Measurements from ENCODE around the gene CLCNKA. TPM values are rescaled to one million over a fixed set of nuclear protein-coding genes. Genes with fewer than 3 reads are reported as not detected.
"Not testable (repeated sequence)": the region's sequence is repeated elsewhere in the genome, so short reads cannot be mapped to it uniquely, and the experiment has no call there.

Gene CLCNKA
- total and polyA plus RNA-seq, 2 experiments from 2014 or later = 12.8 to 16.3 TPM

GRCh38 chr1:16061266-16061665, 39.4 kb downstream of the CLCNKA start:
- H3K27ac ChIP-seq = no peak overlapping the region
- TF ChIP-seq, protein P1, sequence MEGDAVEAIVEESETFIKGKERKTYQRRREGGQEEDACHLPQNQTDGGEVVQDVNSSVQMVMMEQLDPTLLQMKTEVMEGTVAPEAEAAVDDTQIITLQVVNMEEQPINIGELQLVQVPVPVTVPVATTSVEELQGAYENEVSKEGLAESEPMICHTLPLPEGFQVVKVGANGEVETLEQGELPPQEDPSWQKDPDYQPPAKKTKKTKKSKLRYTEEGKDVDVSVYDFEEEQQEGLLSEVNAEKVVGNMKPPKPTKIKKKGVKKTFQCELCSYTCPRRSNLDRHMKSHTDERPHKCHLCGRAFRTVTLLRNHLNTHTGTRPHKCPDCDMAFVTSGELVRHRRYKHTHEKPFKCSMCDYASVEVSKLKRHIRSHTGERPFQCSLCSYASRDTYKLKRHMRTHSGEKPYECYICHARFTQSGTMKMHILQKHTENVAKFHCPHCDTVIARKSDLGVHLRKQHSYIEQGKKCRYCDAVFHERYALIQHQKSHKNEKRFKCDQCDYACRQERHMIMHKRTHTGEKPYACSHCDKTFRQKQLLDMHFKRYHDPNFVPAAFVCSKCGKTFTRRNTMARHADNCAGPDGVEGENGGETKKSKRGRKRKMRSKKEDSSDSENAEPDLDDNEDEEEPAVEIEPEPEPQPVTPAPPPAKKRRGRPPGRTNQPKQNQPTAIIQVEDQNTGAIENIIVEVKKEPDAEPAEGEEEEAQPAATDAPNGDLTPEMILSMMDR (IDR thresholded peaks at IDR 0.05; ENCODE audit: low read depth, low read length) = no peak
- H3K27me3 ChIP-seq = no peaks in the 10 kb centered on the region

GRCh38 chr1:16061989-16062686, 40.3 kb downstream of the CLCNKA start:
- H3K9me3 ChIP-seq (ENCODE audit: low read depth); H3K4me3 ChIP-seq; DNase-seq (ENCODE audit: low read depth in 1 of 2, low spot score in 1 of 2); H3K27me3 ChIP-seq; H3K36me3 ChIP-seq; H3K27ac ChIP-seq; H3K4me1 ChIP-seq (ENCODE audit: low read depth): not testable (repeated sequence)

More at GRCh38 chr1:16061266-16061665, 39.4 kb downstream of the CLCNKA start:
- Histone ChIP-seq H3K4me3 (no peak overlapping the region), H3K4me1 (ENCODE audit: low read depth) (no peaks in the 10 kb centered on the region), H3K36me3 (no peaks in the 10 kb centered on the region), H3K9me3 (ENCODE audit: low read depth) (no peaks in the 10 kb centered on the region)
- DNase-seq (ENCODE audit: low read depth in 1 of 2, low spot score in 1 of 2) = no peak

DNA sequence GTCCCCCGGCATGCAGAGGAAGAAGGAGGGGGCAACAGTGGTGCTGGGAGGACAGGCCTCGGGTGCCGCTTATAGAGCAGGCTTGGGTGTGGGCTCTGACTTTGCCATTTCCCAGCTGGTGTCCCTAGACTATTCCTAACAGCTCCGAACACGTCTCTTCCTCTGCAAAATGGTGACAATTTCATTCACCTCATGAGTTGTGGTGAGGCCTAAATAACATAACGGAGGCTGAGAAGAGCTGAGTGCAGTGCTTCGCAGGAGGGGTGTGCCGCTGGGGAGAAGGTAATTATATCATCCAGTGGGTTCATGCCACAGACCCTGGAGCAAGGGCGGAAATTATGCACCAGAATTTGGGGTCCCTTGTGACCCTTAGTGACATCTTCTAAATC, 40.8 kb downstream of the CLCNKA start:
- H3K36me3 ChIP-seq; DNase-seq (ENCODE audit: low read depth in 1 of 2, low spot score in 1 of 2); H3K9me3 ChIP-seq (ENCODE audit: low read depth); H3K27ac ChIP-seq; H3K27me3 ChIP-seq; H3K4me3 ChIP-seq; H3K4me1 ChIP-seq (ENCODE audit: low read depth): not testable (repeated sequence)

DNA sequence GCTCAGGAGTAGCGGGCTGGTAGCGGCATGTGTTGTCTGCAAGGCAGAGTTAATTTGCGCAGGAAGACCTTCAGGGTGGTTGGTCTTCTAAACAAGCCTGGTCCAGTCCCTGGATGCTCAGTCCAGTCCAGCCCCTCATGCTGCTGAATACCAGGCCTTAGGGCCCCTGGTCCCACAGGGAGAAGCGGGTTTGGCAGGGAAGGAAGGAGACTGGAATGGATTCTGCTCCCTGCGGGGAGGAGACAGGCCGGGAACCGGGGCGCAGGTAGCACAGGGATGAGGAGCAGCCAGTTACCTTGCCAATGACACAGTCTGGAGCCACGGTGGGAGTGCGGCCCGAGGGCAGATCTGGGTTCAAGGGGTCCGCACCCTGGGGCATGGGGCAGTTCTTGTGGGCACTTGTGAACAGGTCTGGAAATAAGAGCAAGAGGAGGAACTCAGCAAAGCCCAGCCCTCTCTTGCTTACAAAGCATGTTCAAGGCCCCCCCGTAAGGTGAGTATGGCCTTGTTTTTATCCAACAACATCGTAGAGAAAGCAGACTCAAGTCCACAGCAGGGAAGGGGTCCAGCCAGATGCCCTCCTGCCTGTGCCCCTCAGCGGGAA, 41.5 kb downstream of the CLCNKA start:
- TF ChIP-seq, protein P1 (IDR thresholded peaks at IDR 0.05; ENCODE audit: low read depth, low read length) = no peak
- H3K9me3 ChIP-seq (ENCODE audit: low read depth) = no peaks in the 10 kb centered on the region
- no peaks in the 10 kb centered on the region for H3K27me3 ChIP-seq
- H3K27ac ChIP-seq = no peak overlapping the region
- no peak for DNase-seq (ENCODE audit: low read depth in 1 of 2, low spot score in 1 of 2)
- peaks cover 6% of the 10 kb centered on the region for H3K4me1 ChIP-seq (ENCODE audit: low read depth)
- no peak overlapping the region for H3K4me3 ChIP-seq
- H3K36me3 ChIP-seq = no peaks in the 10 kb centered on the region

GRCh38 chr1:16063921-16064320, 42.1 kb downstream of the CLCNKA start:
- no peak overlapping the region for H3K27ac ChIP-seq
- no peaks in the 10 kb centered on the region for H3K9me3 ChIP-seq (ENCODE audit: low read depth)
- DNase-seq (ENCODE audit: low read depth in 1 of 2, low spot score in 1 of 2) = no peak
- no peak overlapping the region for H3K4me3 ChIP-seq
- H3K27me3 ChIP-seq = no peaks in the 10 kb centered on the region
- H3K4me1 ChIP-seq (ENCODE audit: low read depth) = peaks cover 6% of the 10 kb centered on the region
- TF ChIP-seq, protein P1 (IDR thresholded peaks at IDR 0.05; ENCODE audit: low read depth, low read length) = no peak
- no peaks in the 10 kb centered on the region for H3K36me3 ChIP-seq

DNA sequence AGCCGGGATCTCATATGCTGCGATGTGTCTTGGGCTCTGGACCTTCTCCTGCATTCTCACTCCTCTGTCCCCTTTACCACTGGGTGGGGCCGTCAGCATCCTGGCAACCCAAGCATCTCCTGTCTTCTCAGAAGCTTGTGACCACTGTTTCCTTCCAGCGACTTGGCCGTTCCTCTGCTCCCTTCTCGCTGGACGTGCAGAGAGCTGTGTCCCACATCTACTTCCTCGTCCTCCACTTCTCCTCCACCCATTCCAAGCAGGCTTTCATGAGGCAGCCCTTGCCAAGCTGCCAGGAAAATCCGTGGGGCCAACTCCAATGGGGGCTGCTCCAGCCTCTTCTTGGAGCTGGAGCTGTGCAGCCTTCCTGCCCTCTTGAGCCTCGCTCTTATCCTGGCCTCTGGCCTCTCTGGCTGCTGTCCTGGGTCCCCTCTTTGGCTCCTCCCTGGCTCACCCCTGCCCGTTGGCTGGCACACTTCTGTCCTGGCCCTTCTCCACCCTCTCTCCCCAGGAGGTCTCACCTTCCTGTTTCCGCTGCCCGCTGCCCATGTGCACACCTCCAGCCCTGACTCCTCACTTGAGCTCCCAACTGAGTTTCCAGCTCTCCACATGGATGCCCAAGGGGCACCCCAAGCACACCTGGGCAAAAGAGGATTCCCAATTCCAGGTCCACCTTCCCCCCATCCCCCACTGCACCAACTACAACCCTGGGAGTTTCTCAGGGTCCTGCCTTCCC, 42.9 kb downstream of the CLCNKA start:
- Histone ChIP-seq H3K27me3 (no peaks in the 10 kb centered on the region), H3K9me3 (ENCODE audit: low read depth) (no peaks in the 10 kb centered on the region), H3K4me3 (no peak overlapping the region), H3K27ac (no peak overlapping the region), H3K36me3 (no peaks in the 10 kb centered on the region), H3K4me1 (ENCODE audit: low read depth) (peaks cover 6% of the 10 kb centered on the region)
- no peak for DNase-seq (ENCODE audit: low read depth in 1 of 2, low spot score in 1 of 2)
- TF ChIP-seq, protein P1 (IDR thresholded peaks at IDR 0.05; ENCODE audit: low read depth, low read length) = no peak
